GM19397 (cell line): ENCODE data around the gene WBP2NL.
"Not testable (repeated sequence)": the region's sequence is repeated elsewhere in the genome, so short reads cannot be mapped to it uniquely, and the experiment has no call there.

ENCODE experiments used
- ATAC-seq: cut with Tn5 transposase; IDR thresholded peaks from one replicate; pipeline ENCODE4 v1.9.1; 2021; ENCODE audit warnings: mild to moderate bottlenecking, moderate library complexity; ENCODE audit not compliant: unreplicated experiment

WBP2NL gene

DNA sequence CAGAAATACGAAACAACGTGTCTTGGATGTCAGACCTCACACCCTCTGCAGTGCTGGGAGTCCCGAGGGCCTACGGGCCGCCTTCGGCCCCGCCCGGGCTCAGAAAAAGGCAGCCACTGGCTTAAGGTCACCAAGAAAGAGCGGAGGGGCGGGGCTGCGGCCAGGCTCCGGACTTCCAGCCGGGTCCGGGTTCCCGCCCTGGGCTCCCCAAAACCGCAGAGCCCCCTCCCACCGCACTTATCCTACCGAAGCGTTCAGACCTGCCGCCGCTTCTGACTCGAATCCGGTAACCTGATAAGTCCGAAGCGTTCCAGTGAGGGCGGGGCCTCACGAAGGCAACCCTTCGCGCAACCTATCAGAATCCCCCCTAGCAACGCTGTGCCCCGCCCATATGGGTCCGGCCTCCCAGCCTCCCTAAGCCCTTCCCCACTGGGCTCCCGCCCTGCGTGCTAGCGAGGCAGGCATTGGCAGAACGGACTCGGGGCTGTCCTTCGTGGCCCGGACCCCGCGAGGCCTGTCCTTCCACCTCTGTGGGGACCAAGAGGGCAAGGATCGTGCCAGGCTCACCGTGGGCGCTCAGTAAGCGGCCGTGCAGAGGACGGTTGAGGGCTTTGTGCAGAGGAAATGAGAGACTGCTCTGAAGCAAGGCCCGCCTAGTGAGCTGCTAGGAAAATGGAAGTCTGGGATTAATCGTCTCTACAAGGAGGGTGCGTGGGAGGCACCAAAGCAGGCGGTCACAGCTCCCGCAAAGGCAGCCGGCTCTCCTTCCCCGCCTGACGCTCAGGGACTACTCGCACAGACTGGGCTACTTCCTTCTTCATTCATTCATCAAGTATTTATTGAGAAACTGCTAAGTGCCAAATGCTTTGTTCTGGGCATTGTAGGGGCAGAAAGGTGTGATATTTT, 72.2 kb downstream of the WBP2NL start, which contains the start of gene NAGA:
TSS of gene NAGA (minus strand) at position 296 of the 906 bp plus-strand sequence. CDS start 515 bp downstream, outside the sequence.
- ATAC-seq: peak; percentile 87

DNA sequence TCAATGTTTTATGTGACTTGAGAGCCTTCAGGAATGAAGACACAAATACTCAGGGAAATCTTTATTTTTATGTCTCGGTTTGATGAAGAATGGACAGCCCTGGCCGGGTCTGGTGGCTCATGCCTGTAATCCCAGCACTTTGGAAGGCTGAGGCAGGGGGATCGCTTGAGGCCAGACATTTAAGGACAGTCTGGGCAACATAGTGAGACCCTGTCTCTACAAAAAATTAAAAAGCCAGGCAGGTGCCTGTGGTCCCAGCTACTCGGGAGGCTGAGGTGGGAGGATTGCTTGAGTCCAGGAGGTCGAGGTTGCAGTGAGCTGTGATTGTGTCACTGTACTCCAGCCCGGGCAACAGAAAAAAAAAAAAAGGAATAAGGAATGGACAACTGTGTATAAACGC, 72.9 kb downstream of the WBP2NL start:
- not testable (repeated sequence) for ATAC-seq

DNA sequence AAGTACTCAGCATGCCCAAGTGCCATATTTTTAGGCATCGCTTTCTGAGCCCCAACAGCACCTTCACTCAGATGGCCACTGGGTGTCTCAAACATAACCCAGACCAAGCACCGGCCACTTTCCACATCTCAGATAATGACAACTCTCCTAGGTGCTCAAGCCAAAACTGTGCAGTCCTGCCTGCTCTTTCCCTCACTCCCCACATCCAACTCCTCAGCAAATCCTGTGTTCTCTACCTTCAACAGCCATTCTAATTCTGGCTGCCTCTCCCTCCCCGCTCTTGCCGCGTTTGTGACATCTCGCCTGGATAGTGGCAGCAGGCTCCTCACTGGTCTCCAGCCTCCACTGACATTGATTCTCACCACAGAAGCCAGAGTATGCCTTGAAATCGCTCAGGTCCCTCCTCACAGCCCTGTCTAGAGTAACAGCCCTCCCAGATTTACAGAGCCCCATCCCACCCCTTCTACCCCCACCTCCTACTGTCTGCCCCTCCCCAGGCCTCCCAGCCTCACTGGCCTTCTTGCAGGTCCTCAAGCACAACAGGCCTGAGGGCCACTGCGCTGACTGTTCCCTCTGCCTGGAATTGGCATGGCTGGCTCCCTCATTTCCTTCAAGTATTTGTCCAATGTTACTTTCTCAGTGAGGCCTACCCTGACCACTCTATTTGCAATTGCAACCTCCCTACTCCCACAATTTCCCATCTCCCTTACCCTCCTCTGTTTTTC, 74.2 kb downstream of the WBP2NL start:
- ATAC-seq: no peak

DNA sequence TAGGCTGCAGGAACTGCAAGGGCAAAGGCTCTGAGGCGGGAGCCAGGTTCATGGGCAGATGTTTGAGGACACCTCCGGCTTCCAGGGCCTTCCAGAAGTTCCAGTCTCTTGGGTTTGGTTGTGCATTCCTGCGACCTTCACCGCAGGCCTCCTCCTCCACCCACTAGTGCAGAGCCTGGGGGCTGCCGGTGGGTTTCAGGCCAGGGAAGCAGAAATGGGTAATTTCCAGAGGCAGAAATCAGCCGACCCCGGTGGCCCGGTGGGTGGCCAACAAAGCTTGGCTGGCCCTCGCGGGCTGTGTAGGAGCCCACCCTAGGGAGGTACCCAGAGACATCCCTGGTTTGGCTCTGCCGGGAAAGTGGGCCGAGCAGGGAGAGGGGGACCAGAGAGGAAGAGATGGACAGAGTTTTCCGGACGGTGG, 75.0 kb downstream of the WBP2NL start:
- ATAC-seq: no peak

DNA sequence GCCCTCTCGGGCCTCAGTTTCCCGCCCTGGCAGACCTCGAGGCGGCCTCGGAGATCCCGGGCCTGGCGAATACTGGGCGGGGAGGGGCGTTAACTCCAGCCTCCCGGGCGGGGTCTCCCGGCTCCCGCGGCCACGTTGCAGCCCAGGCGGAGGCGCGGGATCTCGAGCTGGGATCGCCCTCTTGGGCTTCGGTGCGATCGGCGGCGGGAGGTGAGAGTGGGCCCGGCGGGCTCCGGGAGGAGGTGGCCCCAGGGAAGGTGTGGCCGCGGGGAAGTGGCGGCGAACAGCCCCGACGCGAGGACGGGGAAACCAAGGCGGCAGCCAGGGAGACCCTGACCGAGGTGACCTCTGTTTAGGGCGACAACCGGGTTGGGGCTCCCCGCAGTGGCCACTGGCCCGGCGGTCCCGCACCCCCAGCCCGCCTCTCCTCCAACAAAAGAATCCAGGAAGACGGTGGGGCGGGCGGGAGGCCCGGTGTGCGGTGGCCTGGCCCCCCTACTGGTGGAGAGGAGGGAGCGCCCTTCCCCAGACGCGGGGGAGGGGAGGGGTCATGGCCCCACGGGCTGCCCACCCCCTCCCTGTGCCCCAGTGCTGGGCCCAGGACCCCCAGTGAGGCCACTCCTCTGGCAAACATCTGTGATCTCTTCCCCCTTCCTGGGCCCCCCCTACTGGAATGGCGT, 75.7 kb downstream of the WBP2NL start, which contains the start of gene PHETA2:
TSS of gene PHETA2 (plus strand) at position 117 of the 680 bp plus-strand sequence. CDS start 3,046 bp downstream, outside the sequence.
- ATAC-seq: no peak

DNA sequence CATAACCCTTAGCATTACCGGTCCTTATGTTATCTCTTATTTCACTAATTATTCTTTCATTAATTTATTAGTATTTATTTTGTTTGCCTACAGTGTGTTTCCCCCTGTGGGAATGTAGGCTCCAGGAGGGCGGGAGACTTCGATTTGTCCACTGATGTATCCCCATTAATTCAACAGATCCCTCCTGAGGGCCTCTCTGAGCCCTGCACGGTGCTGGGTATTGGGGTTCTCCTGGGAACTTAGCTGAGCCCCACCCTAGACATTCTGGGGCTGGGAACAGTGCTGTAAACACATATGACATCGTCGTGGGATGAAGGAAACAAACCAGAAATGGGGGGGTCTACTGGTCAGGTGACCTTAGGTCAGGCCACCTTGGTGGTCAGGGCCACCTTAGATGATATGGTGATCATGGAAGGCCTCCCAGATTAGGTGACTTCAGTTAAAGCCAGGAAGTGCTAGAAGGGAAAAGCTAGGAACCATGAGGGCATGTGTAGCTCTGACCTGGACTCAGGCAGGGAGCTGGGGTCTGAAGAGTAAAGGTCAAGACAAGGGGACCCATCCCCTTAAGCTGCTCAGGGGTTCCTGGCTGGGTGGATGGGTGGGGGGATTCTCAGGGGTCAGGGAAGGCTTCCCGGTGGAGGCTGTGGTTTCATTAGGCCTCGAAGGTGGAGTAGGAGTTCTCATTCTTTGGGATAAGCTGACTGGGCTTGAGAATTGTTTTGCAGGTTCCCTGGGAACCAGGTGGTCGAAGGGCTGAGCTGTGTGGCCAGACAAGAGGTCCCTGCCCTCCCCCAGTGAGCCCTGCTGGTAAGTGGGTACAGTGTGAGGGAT, 76.5 kb downstream of the WBP2NL start:
- ATAC-seq: no peak

DNA sequence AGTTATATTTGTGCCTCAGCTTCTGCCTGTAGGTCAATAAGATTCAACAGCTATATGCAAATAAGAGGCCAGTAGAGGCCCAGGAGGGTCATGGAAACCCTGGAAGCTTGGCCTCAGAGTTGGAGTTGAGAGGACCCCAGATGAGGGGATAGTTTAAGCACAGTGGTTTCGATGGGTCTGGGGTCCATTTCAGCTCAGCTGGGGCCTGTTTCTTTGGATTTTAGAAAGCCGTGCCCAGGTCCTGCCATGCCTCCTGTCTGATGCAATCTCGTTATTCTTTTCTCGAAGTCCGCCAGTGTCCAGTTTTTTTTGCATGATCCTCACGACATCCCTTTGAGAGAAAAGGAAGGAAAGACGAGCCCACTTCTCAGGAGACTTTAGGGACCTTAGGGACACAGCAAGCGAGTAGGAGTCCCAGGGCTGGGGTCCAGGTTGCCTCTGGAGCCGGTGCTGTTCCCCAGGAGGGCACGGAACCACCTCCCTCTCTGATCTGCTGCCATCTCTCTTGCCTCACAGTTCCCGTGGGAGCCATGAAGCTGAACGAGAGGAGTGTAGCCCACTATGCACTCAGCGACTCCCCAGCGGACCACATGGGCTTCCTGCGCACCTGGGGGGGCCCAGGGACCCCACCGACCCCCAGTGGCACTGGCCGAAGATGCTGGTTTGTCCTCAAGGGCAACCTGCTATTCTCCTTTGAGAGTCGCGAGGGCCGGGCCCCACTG, 78.3 kb downstream of the WBP2NL start:
- no peak for ATAC-seq

DNA sequence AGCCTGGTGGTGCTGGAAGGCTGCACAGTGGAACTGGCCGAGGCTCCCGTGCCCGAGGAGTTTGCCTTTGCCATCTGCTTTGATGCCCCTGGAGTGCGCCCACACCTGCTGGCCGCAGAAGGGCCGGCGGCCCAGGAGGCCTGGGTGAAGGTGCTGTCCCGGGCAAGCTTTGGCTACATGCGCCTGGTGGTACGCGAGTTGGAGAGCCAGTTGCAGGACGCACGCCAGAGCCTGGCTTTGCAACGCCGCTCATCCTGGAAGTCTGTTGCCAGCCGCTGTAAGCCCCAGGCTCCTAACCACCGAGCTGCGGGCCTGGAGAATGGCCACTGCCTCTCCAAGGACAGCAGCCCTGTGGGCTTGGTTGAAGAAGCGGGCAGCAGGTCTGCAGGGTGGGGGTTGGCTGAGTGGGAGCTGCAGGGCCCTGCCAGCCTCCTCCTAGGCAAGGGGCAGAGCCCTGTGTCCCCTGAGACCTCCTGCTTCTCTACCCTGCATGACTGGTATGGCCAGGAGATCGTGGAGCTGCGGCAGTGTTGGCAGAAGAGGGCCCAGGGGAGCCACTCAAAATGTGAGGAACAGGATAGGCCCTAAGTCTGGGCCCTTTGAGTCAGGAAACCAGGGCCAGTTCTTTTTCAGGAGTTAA, 79.0 kb downstream of the WBP2NL start:
- ATAC-seq: no peak
